ENCODE data around the gene MRPL42.
"Not testable (repeated sequence)": the region's sequence is repeated elsewhere in the genome, so short reads cannot be mapped to it uniquely, and the experiment has no call there.

The MRPL42 gene

GRCh38 chr12:93550748-93551611 is 83.7 kb downstream of the MRPL42 start:
- DNase-seq: no peak

- DNase-seq: no peak
These were observed 85.1 kb downstream of the MRPL42 start for GRCh38 chr12:93552427-93552826.

- DNase-seq: not testable (repeated sequence)
These were observed 90.6 kb downstream of the MRPL42 start for GRCh38 chr12:93557879-93558278.

GRCh38 chr12:93558685-93559084 is 91.4 kb downstream of the MRPL42 start:
- not testable (repeated sequence) for DNase-seq

GRCh38 chr12:93563807-93564538 is 96.7 kb downstream of the MRPL42 start:
- no peak for DNase-seq

- no peak for DNase-seq
These were observed 98.4 kb downstream of the MRPL42 start for GRCh38 chr12:93565760-93566159.
